Neural cell (in vitro differentiated cells): ENCODE results near the gene CASKIN1. TPM values are rescaled to one million over a fixed set of nuclear protein-coding genes. Genes with fewer than 3 reads are reported as not detected.
A peak's percentile ranks its signal among the peaks of the same experiment; 100 is the strongest.

Experiments
- H2AFZ ChIP-seq: fragments of 200-600, 300-800 bp; sonication (generic), shearing (Covaris generic); 2 replicates; pipeline ENCODE4 v1.6.0; 2014; ENCODE audit warnings: low read depth, mild to moderate bottlenecking, antibody characterized with exemption, low read length, moderate library complexity
- H3F3A ChIP-seq: fragments of 200-600 bp; shearing (Covaris generic); 2 replicates; pipeline ENCODE4 v1.6.1; 2016; ENCODE audit warnings: mild to moderate bottlenecking, moderate library complexity, mixed read lengths, antibody characterized with exemption, low read length; ENCODE audit not compliant: insufficient read depth, poor library complexity, severe bottlenecking
- H3K27ac ChIP-seq: fragments of 200-600, 300-800 bp; sonication (generic), shearing (Covaris generic); 2 replicates; pipeline ENCODE4 v1.5.1; 2014; ENCODE audit warnings: mild to moderate bottlenecking, low read length, moderate library complexity
- H3K27me3 ChIP-seq: fragments of 300-800, 200-600 bp; sonication (generic), shearing (Covaris generic); 2 replicates; pipeline ENCODE4 v1.6.0; 2014; ENCODE audit warnings: mild to moderate bottlenecking, low read depth, low read length, moderate library complexity; ENCODE audit not compliant: insufficient read depth
- H3K36me3 ChIP-seq: fragments of 300-800, 200-600 bp; sonication (generic), shearing (Covaris generic); 2 replicates; pipeline ENCODE4 v1.5.1; 2014; ENCODE audit warnings: mild to moderate bottlenecking, antibody characterized with exemption, low read length, moderate library complexity; ENCODE audit not compliant: insufficient read depth
- H3K4me2 ChIP-seq: fragments of 300-800, 200-600 bp; sonication (generic), shearing (Covaris generic); 2 replicates; pipeline ENCODE4 v1.6.0; 2014; ENCODE audit warnings: mild to moderate bottlenecking, low read length
- H3K4me3 ChIP-seq: fragments of 300-800, 200-600 bp; sonication (generic), shearing (Covaris generic); 2 replicates; pipeline ENCODE4 v1.5.1; 2014; ENCODE audit warnings: mild to moderate bottlenecking, low read length, moderate library complexity
- H3K79me2 ChIP-seq: fragments of 200-600 bp; shearing (Covaris generic); replicated peaks from 2 replicates; pipeline ENCODE4 v1.6.0; 2014; ENCODE audit warnings: mild to moderate bottlenecking, low read length, moderate library complexity; ENCODE audit not compliant: insufficient read depth
- H3K9ac ChIP-seq: fragments of 300-800, 200-600 bp; sonication (generic), shearing (Covaris generic); 2 replicates; pipeline ENCODE4 v1.6.1; 2016; ENCODE audit warnings: mild to moderate bottlenecking, low read length, mixed read lengths
- H3K9me2 ChIP-seq: fragments of 200-600 bp; shearing (Covaris generic); 2 replicates; pipeline ENCODE4 v1.6.1; 2016; ENCODE audit warnings: mild to moderate bottlenecking, low read length, mixed read lengths; ENCODE audit not compliant: insufficient read depth
- H3K9me3 ChIP-seq: fragments of 200-600, 300-800 bp; sonication (generic), shearing (Covaris generic); 2 replicates; pipeline ENCODE4 v1.6.1; 2016; ENCODE audit warnings: mild to moderate bottlenecking, mixed run types, low read length, moderate library complexity, mixed read lengths
- H4K20me1 ChIP-seq: fragments of 200-600 bp; shearing (Covaris generic); 2 replicates; pipeline ENCODE4 v1.6.1; 2016; ENCODE audit warnings: mild to moderate bottlenecking, mixed run types; ENCODE audit not compliant: insufficient read depth
- CTCF ChIP-seq: fragments of 450-650 bp; IDR thresholded peaks from 2 replicates; pipeline ENCODE4 v1.5.1; 2014; ENCODE audit warnings: antibody characterized with exemption, mild to moderate bottlenecking, moderate library complexity; ENCODE audit not compliant: poor library complexity, severe bottlenecking
- EP300 ChIP-seq: fragments of 450-650 bp; conservative IDR thresholded peaks from 2 replicates; pipeline ENCODE4 v1.6.1; 2014; ENCODE audit warnings: antibody characterized with exemption, mild to moderate bottlenecking, moderate library complexity; ENCODE audit not compliant: poor library complexity, severe bottlenecking
- EZH2 ChIP-seq: fragments of 200-600, 300-800 bp; shearing (Covaris generic), sonication (generic); IDR thresholded peaks from 2 replicates; pipeline ENCODE4 v1.6.1; 2014; ENCODE audit warnings: antibody characterized with exemption, low read length, borderline replicate concordance, mild to moderate bottlenecking; ENCODE audit not compliant: insufficient read depth, poor library complexity, severe bottlenecking
- MXI1 ChIP-seq: fragments of 450-650 bp; conservative IDR thresholded peaks from 2 replicates; pipeline ENCODE4 v1.6.1; 2014; ENCODE audit warnings: antibody characterized with exemption, mild to moderate bottlenecking; ENCODE audit not compliant: poor library complexity, severe bottlenecking
- POLR2AphosphoS5 ChIP-seq: IDR thresholded peaks from 2 replicates; pipeline ENCODE4 v1.6.1; 2012
- RAD21 ChIP-seq: fragments of 450-650 bp; conservative IDR thresholded peaks from 2 replicates; pipeline ENCODE4 v1.6.1; 2014; ENCODE audit warnings: antibody characterized with exemption, mild to moderate bottlenecking, moderate library complexity
- REST ChIP-seq: IDR thresholded peaks from 2 replicates; pipeline ENCODE4 v1.6.1; 2012; ENCODE audit warnings: borderline replicate concordance
- SMC3 ChIP-seq: fragments of 450-650 bp; conservative IDR thresholded peaks from 2 replicates; pipeline ENCODE4 v1.6.1; 2014; ENCODE audit warnings: antibody characterized with exemption, mild to moderate bottlenecking, moderate library complexity; ENCODE audit not compliant: poor library complexity
- TAF1 ChIP-seq: IDR thresholded peaks from 2 replicates; pipeline ENCODE4 v1.6.1; 2012; ENCODE audit warnings: low read depth
- polyA plus RNA-seq: library from polyadenylated mRNA; depleted of rRNA; stranded (reverse); fragments of >200 nt; gene quantifications from 2 replicates; pipeline ENCODE4 v1.2.3, GENCODE V29; 2014

The CASKIN1 gene
- polyA plus RNA-seq, 1 donor from 2014 or later, result 10.3 TPM

- H3K9me3 ChIP-seq, result no peaks in the 10 kb centered on the region
- peak; percentile 24 for TF ChIP-seq REST
- TF ChIP-seq CTCF, result no peak
- H3K4me3 ChIP-seq, result peak overlapping the region; percentile 85
- H2AFZ ChIP-seq, result no peak overlapping the region
- no peaks in the 10 kb centered on the region for H3K9me2 ChIP-seq
- no peaks in the 10 kb centered on the region for H3F3A ChIP-seq
- peaks cover 7% of the 10 kb centered on the region for H4K20me1 ChIP-seq
- no peaks in the 10 kb centered on the region for H3K36me3 ChIP-seq
- H3K27ac ChIP-seq, result peak overlapping the region; percentile 67
- H3K9ac ChIP-seq, result peak overlapping the region; percentile 82
- H3K27me3 ChIP-seq, result no peaks in the 10 kb centered on the region
- H3K4me2 ChIP-seq, result peak overlapping the region; percentile 72
- peaks cover 52% of the 10 kb centered on the region for H3K79me2 ChIP-seq
Measured at GRCh38 chr16:2155977-2156848, 40.2 kb downstream of the CASKIN1 start.

GRCh38 chr16:2155091-2155950, 41.1 kb downstream of the CASKIN1 start, which contains the start of gene TRAF7:
TRAF7 (plus strand) TSS chr16:2155782; CDS start chr16:2163921, 8,139 bp downstream.
- peak within 1 kb of the TSS; percentile 85 for H3K4me3 ChIP-seq
- H3K79me2 ChIP-seq, result peaks cover 52% of the 10 kb centered on the region
- no peaks in the 10 kb centered on the region for H3K9me3 ChIP-seq
- peak within 1 kb of the TSS; percentile 82 for H3K9ac ChIP-seq
- H3F3A ChIP-seq, result no peaks in the 10 kb centered on the region
- H3K27ac ChIP-seq, result peak within 1 kb of the TSS; percentile 67
- H3K4me2 ChIP-seq, result peak within 1 kb of the TSS; percentile 72
- no peaks in the 10 kb centered on the region for H3K36me3 ChIP-seq
- H3K27me3 ChIP-seq, result peaks cover under 1% of the 10 kb centered on the region
- peaks cover 11% of the 10 kb centered on the region for H4K20me1 ChIP-seq
- TF ChIP-seq TAF1, result peak; percentile 94
- peak; percentile 45 for TF ChIP-seq EP300
- TF ChIP-seq SMC3, result peak; percentile 43
- TF ChIP-seq EZH2, result no peak
- peak; percentile 97 for TF ChIP-seq MXI1
- peak; percentile 22 for TF ChIP-seq CTCF
- TF ChIP-seq RAD21, result no peak
- peak; percentile 89 for TF ChIP-seq REST
- TF ChIP-seq POLR2AphosphoS5, result peak; percentile 99
- H3K9me2 ChIP-seq, result no peaks in the 10 kb centered on the region
- no peak within 1 kb of the TSS for H2AFZ ChIP-seq
